ENCODE data around the gene SELENON. TPM values are rescaled to one million over a fixed set of nuclear protein-coding genes. Genes with fewer than 3 reads are reported as not detected.

Gene SELENON, protein sequence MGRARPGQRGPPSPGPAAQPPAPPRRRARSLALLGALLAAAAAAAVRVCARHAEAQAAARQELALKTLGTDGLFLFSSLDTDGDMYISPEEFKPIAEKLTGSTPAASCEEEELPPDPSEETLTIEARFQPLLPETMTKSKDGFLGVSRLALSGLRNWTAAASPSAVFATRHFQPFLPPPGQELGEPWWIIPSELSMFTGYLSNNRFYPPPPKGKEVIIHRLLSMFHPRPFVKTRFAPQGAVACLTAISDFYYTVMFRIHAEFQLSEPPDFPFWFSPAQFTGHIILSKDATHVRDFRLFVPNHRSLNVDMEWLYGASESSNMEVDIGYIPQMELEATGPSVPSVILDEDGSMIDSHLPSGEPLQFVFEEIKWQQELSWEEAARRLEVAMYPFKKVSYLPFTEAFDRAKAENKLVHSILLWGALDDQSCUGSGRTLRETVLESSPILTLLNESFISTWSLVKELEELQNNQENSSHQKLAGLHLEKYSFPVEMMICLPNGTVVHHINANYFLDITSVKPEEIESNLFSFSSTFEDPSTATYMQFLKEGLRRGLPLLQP
- polyA plus RNA-seq (2013, experiment 1 of 2) = 92.8 TPM
- polyA plus RNA-seq (2013, experiment 2 of 2) = 91.3 TPM

DNA sequence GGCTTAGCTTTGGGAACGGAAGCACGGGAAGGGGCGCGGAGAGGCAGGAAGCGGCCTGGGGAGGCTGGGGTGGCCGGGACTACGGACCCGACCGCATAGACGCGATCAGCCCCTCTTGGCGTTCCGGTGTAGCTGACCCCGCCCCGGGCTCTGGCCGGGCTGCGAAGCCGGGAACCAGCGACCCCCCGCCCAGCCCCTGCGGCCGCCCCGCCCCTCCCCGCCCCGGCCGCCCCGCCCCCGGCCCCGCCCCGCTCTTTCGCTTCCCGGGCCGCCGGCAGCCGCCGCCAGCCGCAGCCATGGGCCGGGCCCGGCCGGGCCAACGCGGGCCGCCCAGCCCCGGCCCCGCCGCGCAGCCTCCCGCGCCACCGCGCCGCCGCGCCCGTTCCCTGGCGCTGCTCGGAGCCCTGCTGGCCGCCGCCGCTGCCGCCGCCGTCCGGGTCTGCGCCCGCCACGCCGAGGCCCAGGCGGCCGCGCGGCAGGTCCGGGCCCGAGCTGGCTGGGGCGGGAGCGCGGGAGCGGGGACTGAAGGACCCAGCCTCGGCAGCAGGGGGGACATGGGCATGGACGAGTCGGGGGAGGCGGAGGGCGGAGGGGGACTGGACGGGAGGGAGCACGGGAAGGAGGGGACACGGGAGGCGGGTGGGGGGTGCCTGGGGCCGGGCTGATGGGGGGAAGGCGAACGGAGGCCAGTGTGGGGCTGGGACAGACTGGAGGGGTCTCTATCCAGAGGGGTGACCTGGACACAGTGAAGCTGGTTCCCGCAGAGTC is at the start of gene SELENON:
TSS of gene SELENON (plus strand) at position 259 of the 768 bp plus-strand sequence. CDS start at position 297, 38 bp downstream.
- peak; percentile 62 for DNase-seq (ENCODE audit: low spot score)
- H3K36me3 ChIP-seq (replicated peaks in 1 of 2; ENCODE audit: control insufficient read depth in 2 of 2, insufficient read depth in 2 of 2, low read length in 2 of 2) = peaks cover under 1 to 10% of the 10 kb centered on the region in 2 donors
- H2BK120ac ChIP-seq (ENCODE audit: low read depth, low read length) = peak within 1 kb of the TSS; percentile 75
- H2BK15ac ChIP-seq (ENCODE audit: low read length) = peak within 1 kb of the TSS; percentile 95
- no peak within 1 kb of the TSS for H3K4ac ChIP-seq (ENCODE audit: low read length)
- no peaks in the 10 kb centered on the region for H3K27me3 ChIP-seq (ENCODE audit: control insufficient read depth in 3 of 3, insufficient read depth in 3 of 3, low read depth in 1 of 3, low read length in 3 of 3)
- H3K18ac ChIP-seq (ENCODE audit: low read length) = peak within 1 kb of the TSS; percentile 96
- no peak within 1 kb of the TSS for H2BK12ac ChIP-seq (ENCODE audit: low read length)
- peaks cover 19 to 28% of the 10 kb centered on the region in 2 donors for H3K4me1 ChIP-seq (ENCODE audit: control insufficient read depth in 2 of 2, insufficient read depth in 1 of 2, low read depth in 1 of 2, low read length in 2 of 2)
- H4K8ac ChIP-seq (ENCODE audit: low read depth, low read length) = peak within 1 kb of the TSS; percentile 77
- H3K9ac ChIP-seq (ENCODE audit: low read depth, low read length, poor library complexity) = peak within 1 kb of the TSS; percentile 90
- H3K9me3 ChIP-seq (replicated peaks in 1 of 2; ENCODE audit: control insufficient read depth in 2 of 2, insufficient read depth in 1 of 2, low read depth in 1 of 2, low read length in 2 of 2) = no peaks in the 10 kb centered on the region
- WGBS, 2 donors (ENCODE audit: extremely low coverage in 2 of 2, insufficient read length in 2 of 2, insufficient replicate concordance in 1 of 2) = no CpG with 5 or more reads among the region's 91 CpGs
- H3K4me2 ChIP-seq (ENCODE audit: insufficient read depth, low read length, poor library complexity, severe bottlenecking) = peak within 1 kb of the TSS; percentile 82
- no peak within 1 kb of the TSS for H3K27ac ChIP-seq (replicated peaks; ENCODE audit: low read length)
- H3K4me3 ChIP-seq (ENCODE audit: low read length in 2 of 2) = peak within 1 kb of the TSS; percentile 70 to 87
- H2AFZ ChIP-seq (ENCODE audit: low read length) = peak within 1 kb of the TSS; percentile 94
- peak within 1 kb of the TSS; percentile 63 for H3K23ac ChIP-seq (ENCODE audit: low read depth, low read length, poor library complexity)
- peak within 1 kb of the TSS; percentile 28 for H2BK5ac ChIP-seq (ENCODE audit: low read length)
- H3K79me1 ChIP-seq (ENCODE audit: low read depth, low read length) = peaks cover 1% of the 10 kb centered on the region
- peak within 1 kb of the TSS; percentile 76 for H2AK5ac ChIP-seq (ENCODE audit: low read depth, low read length)
- no peak within 1 kb of the TSS for H4K91ac ChIP-seq (ENCODE audit: low read depth, low read length, poor library complexity)
- peak within 1 kb of the TSS; percentile 64 for H3K14ac ChIP-seq (ENCODE audit: low read length)

DNA sequence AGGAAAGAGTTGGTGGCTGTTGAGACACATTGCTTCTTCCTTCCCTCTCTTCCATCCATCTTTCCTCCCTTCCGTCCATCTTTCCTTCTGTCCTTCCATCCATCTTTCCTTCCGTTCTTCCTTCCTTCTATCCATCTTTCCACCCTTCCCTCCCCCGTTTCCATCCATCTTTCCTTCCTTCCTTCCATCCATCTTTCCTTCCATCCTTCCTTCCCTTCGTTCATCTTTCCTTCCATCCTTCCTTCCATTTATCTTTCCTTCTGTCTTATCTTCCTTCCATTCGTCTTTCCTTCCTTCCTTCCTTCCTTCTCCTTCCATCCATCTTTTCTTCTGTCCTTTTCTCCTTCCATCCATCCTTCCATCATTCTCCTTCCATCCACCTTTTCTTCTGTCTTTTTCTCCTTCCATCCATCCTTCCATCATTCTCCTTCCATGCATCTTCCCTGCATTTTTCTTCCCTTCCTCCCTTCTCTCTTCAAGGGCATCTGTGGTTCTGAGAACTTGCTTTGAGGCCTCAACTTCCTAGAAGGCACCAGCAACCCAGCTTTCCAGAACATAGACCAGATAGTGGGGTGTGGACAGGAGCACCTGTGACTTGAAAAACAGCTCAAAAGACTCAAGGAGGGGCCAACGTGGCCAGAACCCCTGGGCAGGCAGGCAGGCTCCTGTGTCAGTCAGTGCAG is 48.9 kb upstream of the SELENON start:
- H2BK15ac ChIP-seq (ENCODE audit: low read length) = no peak overlapping the region
- 96 to 100% methylated on average over 4 to 5 of the region's 6 CpGs for WGBS, 2 donors (ENCODE audit: extremely low coverage in 2 of 2, insufficient read length in 2 of 2, insufficient replicate concordance in 1 of 2)
- H3K79me1 ChIP-seq (ENCODE audit: low read depth, low read length) = no peaks in the 10 kb centered on the region

DNA sequence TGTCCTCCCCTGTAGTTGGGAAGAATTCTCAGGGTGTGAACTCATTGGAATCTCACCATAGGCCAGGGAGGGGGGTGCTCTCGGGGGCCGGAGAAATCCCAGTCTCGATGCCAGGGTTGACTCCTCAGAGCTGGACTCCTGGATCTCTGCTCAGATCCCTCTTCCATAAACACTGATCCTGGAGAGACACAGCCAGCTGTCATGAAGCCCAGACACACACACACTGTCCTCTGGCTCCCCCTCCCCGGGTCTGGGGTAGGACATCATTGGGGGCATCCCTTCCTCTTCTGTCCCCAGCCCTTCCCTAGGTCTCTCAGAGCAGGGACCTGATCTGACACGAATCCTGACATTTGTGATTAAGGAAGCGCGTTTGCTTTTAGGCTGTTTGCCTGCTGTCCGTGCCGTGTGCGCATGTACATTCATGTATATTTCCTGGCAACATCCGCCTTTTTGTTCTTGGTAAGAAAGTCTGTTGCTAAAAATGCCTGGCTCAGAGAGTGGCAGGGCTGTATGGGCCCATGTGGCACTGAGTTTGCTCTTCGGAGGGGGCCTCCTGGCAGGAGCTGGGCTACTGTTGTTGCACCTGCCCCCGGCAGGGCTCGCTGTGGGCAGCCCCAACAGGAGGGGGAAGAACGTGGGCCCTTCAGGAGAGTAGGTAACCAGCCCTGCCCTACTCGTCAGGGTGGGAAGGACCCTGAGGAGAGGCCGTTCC is 45.4 kb upstream of the SELENON start:
- H3K14ac ChIP-seq (ENCODE audit: low read length) = no peak overlapping the region
- no peak for DNase-seq (ENCODE audit: low spot score)
- H3K4me3 ChIP-seq (ENCODE audit: low read length in 2 of 2) = no peak overlapping the region
- no peaks in the 10 kb centered on the region for H3K9me3 ChIP-seq (replicated peaks in 1 of 2; ENCODE audit: control insufficient read depth in 2 of 2, insufficient read depth in 1 of 2, low read depth in 1 of 2, low read length in 2 of 2)
- no peaks in the 10 kb centered on the region for H3K79me1 ChIP-seq (ENCODE audit: low read depth, low read length)
- H2BK120ac ChIP-seq (ENCODE audit: low read depth, low read length) = no peak overlapping the region
- no peak overlapping the region for H2AFZ ChIP-seq (ENCODE audit: low read length)
- peak overlapping the region; percentile 4 for H2BK5ac ChIP-seq (ENCODE audit: low read length)
- peak overlapping the region; percentile 79 for H3K18ac ChIP-seq (ENCODE audit: low read length)
- H3K4ac ChIP-seq (ENCODE audit: low read length) = no peak overlapping the region
- H3K4me2 ChIP-seq (ENCODE audit: insufficient read depth, low read length, poor library complexity, severe bottlenecking) = no peak overlapping the region
- peak overlapping the region; percentile 79 for H2AK5ac ChIP-seq (ENCODE audit: low read depth, low read length)
- H3K4me1 ChIP-seq (ENCODE audit: control insufficient read depth in 2 of 2, insufficient read depth in 1 of 2, low read depth in 1 of 2, low read length in 2 of 2) = peaks cover 14 to 23% of the 10 kb centered on the region in 2 donors
- no peak overlapping the region for H3K23ac ChIP-seq (ENCODE audit: low read depth, low read length, poor library complexity)
- H4K8ac ChIP-seq (ENCODE audit: low read depth, low read length) = no peak overlapping the region
- no peak overlapping the region for H2BK15ac ChIP-seq (ENCODE audit: low read length)
- H2BK12ac ChIP-seq (ENCODE audit: low read length) = peak overlapping the region; percentile 91
- no peak overlapping the region for H3K27ac ChIP-seq (replicated peaks; ENCODE audit: low read length)
- H3K36me3 ChIP-seq (replicated peaks in 1 of 2; ENCODE audit: control insufficient read depth in 2 of 2, insufficient read depth in 2 of 2, low read length in 2 of 2) = no peaks in the 10 kb centered on the region
- peak overlapping the region; percentile 10 for H4K91ac ChIP-seq (ENCODE audit: low read depth, low read length, poor library complexity)
- WGBS, 2 donors (ENCODE audit: extremely low coverage in 2 of 2, insufficient read length in 2 of 2, insufficient replicate concordance in 1 of 2) = no CpG with 5 or more reads among the region's 17 CpGs
- no peaks in the 10 kb centered on the region for H3K27me3 ChIP-seq (ENCODE audit: control insufficient read depth in 3 of 3, insufficient read depth in 3 of 3, low read depth in 1 of 3, low read length in 3 of 3)
- no peak overlapping the region for H3K9ac ChIP-seq (ENCODE audit: low read depth, low read length, poor library complexity)

More for the DNA sequence above, 48.9 kb upstream of the SELENON start:
- no peaks in the 10 kb centered on the region for H3K36me3 ChIP-seq (replicated peaks in 1 of 2; ENCODE audit: control insufficient read depth in 2 of 2, insufficient read depth in 2 of 2, low read length in 2 of 2)
- DNase-seq (ENCODE audit: low spot score) = no peak
- H3K4me2 ChIP-seq (ENCODE audit: insufficient read depth, low read length, poor library complexity, severe bottlenecking) = no peak overlapping the region
- H3K4me3 ChIP-seq (ENCODE audit: low read length in 2 of 2) = no peak overlapping the region
- no peak overlapping the region for H4K91ac ChIP-seq (ENCODE audit: low read depth, low read length, poor library complexity)
- no peak overlapping the region for H2AK5ac ChIP-seq (ENCODE audit: low read depth, low read length)
- no peaks in the 10 kb centered on the region for H3K9me3 ChIP-seq (replicated peaks in 1 of 2; ENCODE audit: control insufficient read depth in 2 of 2, insufficient read depth in 1 of 2, low read depth in 1 of 2, low read length in 2 of 2)
- no peak overlapping the region for H3K9ac ChIP-seq (ENCODE audit: low read depth, low read length, poor library complexity)
- no peak overlapping the region for H2BK5ac ChIP-seq (ENCODE audit: low read length)
- no peak overlapping the region for H3K27ac ChIP-seq (replicated peaks; ENCODE audit: low read length)
- no peak overlapping the region for H2BK120ac ChIP-seq (ENCODE audit: low read depth, low read length)
- no peak overlapping the region for H2BK12ac ChIP-seq (ENCODE audit: low read length)
- H3K27me3 ChIP-seq (ENCODE audit: control insufficient read depth in 3 of 3, insufficient read depth in 3 of 3, low read depth in 1 of 3, low read length in 3 of 3) = no peaks in the 10 kb centered on the region
- no peak overlapping the region for H2AFZ ChIP-seq (ENCODE audit: low read length)
- H3K23ac ChIP-seq (ENCODE audit: low read depth, low read length, poor library complexity) = no peak overlapping the region
- H3K4me1 ChIP-seq (ENCODE audit: control insufficient read depth in 2 of 2, insufficient read depth in 1 of 2, low read depth in 1 of 2, low read length in 2 of 2) = peaks cover 10 to 23% of the 10 kb centered on the region in 2 donors
- no peak overlapping the region for H4K8ac ChIP-seq (ENCODE audit: low read depth, low read length)
- no peak overlapping the region for H3K4ac ChIP-seq (ENCODE audit: low read length)
- no peak overlapping the region for H3K18ac ChIP-seq (ENCODE audit: low read length)
- no peak overlapping the region for H3K14ac ChIP-seq (ENCODE audit: low read length)

All from neuronal stem cell (in vitro differentiated cells).